Body of pancreas (tissue), 4 donors: ENCODE data around the gene PACRG.

Experiments used
- POLR2A ChIP-seq, 3 donors: fragments of 450-650 bp; IDR thresholded peaks; one replicate each; pipeline ENCODE4 v1.6.1; 2016; ENCODE audit warnings: antibody characterized with exemption in 3 of 3, mild to moderate bottlenecking in 2 of 3
- TF ChIP-seq, protein P1 (sequence below), 7 experiments: fragments of 450-650 bp in 4 of 7; fragments of 200-600 bp in 3 of 7; sonication (generic) in 3 of 7; IDR thresholded peaks; one replicate each; pipeline ENCODE4 v1.5.1; 2016 to 2019; ENCODE audit warnings: antibody characterized with exemption in 7 of 7

DNA sequence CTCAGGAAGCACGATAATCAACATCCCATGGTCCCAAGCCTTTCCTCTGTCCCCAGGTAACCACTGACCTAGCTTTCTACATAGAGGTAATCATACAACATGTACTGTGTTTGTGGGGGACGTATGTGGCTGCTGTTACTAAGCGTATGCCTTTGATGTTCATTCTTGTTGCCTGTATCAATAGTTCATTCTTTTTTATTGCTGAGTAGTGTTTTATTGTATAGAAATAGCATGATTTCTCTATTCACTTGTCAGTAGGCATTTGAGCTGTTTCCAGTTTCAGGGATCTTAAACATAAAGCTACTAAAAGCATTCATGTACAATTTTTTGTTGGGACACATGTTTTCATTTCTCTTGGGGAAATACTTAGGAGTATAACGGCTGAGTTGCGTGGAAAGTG lies 185.4 kb downstream of the PACRG start:
- TF ChIP-seq, protein P1, sequence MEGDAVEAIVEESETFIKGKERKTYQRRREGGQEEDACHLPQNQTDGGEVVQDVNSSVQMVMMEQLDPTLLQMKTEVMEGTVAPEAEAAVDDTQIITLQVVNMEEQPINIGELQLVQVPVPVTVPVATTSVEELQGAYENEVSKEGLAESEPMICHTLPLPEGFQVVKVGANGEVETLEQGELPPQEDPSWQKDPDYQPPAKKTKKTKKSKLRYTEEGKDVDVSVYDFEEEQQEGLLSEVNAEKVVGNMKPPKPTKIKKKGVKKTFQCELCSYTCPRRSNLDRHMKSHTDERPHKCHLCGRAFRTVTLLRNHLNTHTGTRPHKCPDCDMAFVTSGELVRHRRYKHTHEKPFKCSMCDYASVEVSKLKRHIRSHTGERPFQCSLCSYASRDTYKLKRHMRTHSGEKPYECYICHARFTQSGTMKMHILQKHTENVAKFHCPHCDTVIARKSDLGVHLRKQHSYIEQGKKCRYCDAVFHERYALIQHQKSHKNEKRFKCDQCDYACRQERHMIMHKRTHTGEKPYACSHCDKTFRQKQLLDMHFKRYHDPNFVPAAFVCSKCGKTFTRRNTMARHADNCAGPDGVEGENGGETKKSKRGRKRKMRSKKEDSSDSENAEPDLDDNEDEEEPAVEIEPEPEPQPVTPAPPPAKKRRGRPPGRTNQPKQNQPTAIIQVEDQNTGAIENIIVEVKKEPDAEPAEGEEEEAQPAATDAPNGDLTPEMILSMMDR (IDR thresholded peaks at IDR 0.05), result no peak
- TF ChIP-seq POLR2A (IDR thresholded peaks at IDR 0.05), result no peak
